ENCODE measurements around the gene RAD51B.

DNA sequence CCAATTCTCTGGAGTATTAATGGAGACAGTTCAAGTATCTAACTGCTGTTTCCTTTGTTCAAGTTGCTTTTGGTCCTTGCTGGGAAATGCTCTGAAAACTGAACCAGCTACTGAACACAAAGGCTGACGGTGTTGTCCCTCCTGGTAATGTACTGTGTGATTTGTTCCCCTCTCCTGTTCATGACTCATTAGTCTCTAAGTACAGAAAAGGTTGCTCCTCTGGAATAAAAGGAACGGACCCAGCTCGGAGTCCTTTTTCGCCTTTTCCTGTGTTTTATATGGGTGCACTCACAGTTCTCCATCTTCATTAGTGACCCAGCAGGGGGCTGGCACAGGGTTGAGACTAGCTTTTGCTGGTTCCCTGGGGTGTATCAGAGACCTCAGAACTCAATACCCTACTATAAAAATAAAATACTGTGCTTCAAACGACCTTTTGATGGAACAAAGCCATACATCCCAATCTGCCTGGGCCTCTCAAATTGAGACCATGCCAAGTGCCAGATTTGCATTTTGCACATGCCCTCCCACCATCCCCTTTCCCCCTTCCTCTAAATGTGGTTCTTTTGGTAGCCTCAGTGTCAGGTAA is 269.7 kb downstream of the RAD51B start:
- no peak for TF ChIP-seq TCF7 (CRISPR knock-in tag; IDR thresholded peaks at IDR 0.05; ENCODE audit: low read depth)
- TF ChIP-seq, protein P1, sequence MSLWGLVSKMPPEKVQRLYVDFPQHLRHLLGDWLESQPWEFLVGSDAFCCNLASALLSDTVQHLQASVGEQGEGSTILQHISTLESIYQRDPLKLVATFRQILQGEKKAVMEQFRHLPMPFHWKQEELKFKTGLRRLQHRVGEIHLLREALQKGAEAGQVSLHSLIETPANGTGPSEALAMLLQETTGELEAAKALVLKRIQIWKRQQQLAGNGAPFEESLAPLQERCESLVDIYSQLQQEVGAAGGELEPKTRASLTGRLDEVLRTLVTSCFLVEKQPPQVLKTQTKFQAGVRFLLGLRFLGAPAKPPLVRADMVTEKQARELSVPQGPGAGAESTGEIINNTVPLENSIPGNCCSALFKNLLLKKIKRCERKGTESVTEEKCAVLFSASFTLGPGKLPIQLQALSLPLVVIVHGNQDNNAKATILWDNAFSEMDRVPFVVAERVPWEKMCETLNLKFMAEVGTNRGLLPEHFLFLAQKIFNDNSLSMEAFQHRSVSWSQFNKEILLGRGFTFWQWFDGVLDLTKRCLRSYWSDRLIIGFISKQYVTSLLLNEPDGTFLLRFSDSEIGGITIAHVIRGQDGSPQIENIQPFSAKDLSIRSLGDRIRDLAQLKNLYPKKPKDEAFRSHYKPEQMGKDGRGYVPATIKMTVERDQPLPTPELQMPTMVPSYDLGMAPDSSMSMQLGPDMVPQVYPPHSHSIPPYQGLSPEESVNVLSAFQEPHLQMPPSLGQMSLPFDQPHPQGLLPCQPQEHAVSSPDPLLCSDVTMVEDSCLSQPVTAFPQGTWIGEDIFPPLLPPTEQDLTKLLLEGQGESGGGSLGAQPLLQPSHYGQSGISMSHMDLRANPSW (CRISPR knock-in tag; conservative IDR thresholded peaks at IDR 0.05; ENCODE audit: low read depth) = no peak
- TF ChIP-seq CTCF (IDR thresholded peaks at IDR 0.05) = no peak
- TF ChIP-seq, protein P2, sequence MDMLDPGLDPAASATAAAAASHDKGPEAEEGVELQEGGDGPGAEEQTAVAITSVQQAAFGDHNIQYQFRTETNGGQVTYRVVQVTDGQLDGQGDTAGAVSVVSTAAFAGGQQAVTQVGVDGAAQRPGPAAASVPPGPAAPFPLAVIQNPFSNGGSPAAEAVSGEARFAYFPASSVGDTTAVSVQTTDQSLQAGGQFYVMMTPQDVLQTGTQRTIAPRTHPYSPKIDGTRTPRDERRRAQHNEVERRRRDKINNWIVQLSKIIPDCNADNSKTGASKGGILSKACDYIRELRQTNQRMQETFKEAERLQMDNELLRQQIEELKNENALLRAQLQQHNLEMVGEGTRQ (CRISPR knock-in tag; IDR thresholded peaks at IDR 0.05) = no peak
- no peak for TF ChIP-seq AFF4 (CRISPR knock-in tag; IDR thresholded peaks at IDR 0.05; ENCODE audit: borderline replicate concordance)
- TF ChIP-seq, protein P3, sequence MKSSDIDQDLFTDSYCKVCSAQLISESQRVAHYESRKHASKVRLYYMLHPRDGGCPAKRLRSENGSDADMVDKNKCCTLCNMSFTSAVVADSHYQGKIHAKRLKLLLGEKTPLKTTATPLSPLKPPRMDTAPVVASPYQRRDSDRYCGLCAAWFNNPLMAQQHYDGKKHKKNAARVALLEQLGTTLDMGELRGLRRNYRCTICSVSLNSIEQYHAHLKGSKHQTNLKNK (CRISPR knock-in tag; IDR thresholded peaks at IDR 0.05) = no peak
- TF ChIP-seq, protein P4, sequence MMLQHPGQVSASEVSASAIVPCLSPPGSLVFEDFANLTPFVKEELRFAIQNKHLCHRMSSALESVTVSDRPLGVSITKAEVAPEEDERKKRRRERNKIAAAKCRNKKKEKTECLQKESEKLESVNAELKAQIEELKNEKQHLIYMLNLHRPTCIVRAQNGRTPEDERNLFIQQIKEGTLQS (CRISPR knock-in tag; conservative IDR thresholded peaks at IDR 0.05) = no peak
- no peak for TF ChIP-seq CREB1 (CRISPR knock-in tag; IDR thresholded peaks at IDR 0.05)
- no peak for TF ChIP-seq ZNF317 (CRISPR knock-in tag; IDR thresholded peaks at IDR 0.05; ENCODE audit: borderline replicate concordance, low read depth)
- TF ChIP-seq SMAD3 (CRISPR knock-in tag; IDR thresholded peaks at IDR 0.05; ENCODE audit: borderline replicate concordance) = no peak
- TF ChIP-seq ZBTB21 (CRISPR knock-in tag; IDR thresholded peaks at IDR 0.05; ENCODE audit: borderline replicate concordance) = no peak
- TF ChIP-seq, protein P5, sequence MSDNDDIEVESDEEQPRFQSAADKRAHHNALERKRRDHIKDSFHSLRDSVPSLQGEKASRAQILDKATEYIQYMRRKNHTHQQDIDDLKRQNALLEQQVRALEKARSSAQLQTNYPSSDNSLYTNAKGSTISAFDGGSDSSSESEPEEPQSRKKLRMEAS (CRISPR knock-in tag; IDR thresholded peaks at IDR 0.05) = no peak
- TF ChIP-seq NR2C2 (CRISPR knock-in tag; IDR thresholded peaks at IDR 0.05) = no peak
- no peak for TF ChIP-seq OVOL2 (CRISPR knock-in tag; IDR thresholded peaks at IDR 0.05; ENCODE audit: borderline replicate concordance)
